ENCODE results near the gene SULT1A1.
"Not testable (repeated sequence)": the region's sequence is repeated elsewhere in the genome, so short reads cannot be mapped to it uniquely, and the experiment has no call there.

Gene SULT1A1

DNA sequence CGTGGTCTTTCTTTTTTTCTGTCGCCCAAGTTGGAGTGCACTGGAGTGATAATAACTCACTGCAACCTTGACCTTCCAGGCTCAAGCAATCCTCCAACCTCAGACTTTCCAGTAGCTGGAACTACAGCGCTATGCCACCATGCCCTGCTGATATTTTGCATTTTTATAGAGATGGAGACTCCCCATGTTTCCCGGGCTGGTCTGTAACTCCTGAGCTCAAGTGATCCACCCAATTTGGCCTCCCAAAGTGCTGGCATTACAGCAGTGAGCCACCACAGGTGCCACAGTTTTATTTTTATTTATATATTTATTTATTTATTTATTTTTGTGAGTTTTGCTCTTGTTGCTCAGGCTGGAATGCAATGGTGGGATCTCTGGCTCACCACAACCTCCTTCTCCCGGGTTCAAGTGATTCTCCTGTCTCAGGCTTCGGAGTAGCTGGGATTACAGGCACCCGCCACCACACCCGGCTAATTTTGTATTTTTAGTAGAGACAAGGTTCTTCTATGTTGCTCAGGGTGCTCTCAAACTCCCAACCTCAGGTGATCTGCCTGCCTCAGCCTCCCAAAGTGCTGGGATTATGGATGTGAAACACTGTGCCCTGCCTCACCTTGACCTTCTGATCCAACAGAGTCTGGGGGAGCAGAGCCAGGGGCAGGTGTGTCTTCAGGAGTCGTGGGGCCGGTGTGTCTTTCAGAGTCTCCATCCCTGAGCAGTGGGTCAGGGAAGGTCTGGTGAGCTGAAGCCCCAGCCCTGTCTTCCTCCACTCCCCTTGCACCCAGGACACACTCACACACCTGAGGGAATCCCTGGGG lies 2.0 kb downstream of the SULT1A1 start:
- not testable (repeated sequence) for DNase-seq

DNA sequence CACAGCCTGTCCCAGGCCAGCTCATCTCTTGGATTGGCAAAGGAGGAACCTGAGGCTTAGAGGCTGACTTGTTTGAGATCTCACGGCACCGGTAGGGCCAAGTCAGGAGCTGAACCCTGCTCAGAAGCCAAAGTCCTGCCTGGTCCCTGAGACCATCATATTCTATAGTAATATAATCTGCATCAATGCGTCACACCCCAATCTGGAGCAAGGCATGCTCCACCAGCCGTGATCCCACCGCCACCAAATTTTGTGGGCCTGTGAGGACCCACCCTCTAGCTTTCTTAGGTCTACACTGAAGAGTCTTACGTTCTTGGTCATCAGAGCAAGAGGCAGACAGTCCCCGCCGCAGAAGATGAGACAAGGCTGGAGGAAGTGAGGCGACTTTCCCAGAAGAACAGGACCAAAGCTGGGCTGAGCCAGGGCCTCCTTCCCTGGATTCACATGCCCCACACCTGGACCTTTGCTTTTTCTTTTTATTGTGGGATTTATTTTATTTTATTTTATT lies 2.7 kb downstream of the SULT1A1 start:
- DNase-seq: no peak

DNA sequence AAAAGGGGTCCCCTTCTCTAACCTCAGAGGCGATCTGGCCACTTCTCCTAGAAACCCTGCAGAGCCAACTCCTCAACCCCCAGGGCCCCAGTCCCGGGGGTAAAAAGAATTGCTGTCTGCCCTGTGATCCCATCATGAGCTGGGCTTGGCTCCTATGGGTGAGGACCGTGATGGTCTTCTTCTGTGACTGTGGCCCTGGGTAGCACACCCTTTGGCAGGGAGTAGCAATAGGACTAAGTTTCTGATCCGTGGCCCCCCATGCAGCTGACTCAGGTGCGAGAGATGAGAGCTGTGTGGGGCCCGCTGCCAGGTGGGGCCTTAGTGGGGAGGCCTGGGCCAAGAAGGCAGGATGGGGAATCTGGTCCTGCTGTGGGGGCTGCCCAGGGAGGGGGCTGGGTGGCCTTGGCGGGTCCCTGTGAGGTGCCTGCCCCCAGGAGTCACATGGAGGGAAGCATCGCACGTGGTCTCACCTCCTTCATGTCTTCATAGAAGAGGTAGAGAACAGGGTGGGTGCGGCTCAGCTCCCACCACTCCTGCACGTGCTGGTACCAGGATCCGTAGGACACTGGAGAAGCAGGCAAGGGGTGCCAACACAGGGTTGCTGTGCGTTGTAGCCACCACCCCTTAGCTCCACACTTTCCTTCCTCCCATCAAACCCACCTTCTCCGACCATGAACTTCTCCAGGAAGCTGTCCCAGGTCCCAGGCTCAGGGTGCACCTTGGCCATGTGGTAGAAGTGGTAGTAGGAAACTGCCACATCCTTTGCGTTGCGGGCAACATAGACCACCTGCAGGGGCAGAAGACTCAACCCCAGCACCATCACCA lies 3.3 kb downstream of the SULT1A1 start:
- DNase-seq: no peak

DNA sequence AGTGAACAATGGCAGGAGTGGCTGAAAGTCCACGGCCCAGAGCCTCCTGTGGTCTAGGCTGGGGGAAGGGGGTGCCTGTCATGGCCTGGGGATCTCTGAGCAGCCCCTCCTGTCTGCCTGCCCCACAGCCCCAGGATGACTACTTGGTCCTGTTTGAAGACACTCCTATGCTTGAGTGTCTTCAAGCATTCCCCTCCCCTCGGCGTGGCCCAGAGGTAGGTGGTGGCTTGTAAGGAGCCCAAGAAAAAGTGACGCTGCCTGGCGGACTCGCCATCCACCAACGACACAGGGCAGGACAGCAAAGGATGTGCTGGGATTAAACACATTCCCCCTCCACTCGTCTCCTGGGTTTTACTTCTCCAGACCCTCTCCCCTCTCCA lies 5.7 kb downstream of the SULT1A1 start:
- no peak for DNase-seq

DNA sequence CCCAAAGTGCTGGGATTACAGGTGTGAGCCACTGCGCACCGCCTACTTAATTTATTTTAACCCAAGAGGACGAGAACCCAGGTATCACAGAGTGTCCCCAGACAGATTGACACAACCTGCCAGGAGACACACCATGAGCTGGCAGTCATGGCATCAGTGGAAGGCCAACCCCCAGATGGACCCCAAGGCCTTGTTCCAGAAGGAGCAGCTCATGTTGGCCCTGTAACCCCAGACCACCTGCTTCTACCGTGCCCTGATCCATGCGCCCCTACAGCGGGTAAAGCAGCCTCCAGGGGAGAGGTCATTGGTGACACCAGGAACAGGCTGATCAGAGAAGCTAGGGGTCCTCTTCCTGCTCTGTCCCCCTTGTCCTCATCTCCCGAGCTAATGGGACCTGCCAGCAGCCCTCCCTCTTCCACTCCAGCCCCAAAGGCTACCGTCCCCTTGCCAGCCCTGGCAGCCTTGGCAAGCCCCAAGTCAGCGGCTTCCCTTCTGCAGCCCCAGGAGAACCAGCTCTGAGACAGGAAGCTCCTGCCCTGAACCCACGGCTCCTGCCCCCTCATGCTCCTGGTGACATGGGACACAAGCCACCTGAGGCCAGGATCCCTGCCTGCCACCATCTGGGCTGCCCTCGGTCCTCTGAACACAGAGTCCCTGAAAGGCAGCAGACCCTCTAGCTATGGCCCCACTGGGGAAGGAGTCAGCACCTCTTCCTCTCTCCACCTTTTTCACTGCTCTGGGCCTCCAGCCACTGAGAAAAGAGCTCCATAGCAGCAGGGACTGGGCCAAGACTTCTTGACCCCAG lies 6.3 kb downstream of the SULT1A1 start:
- DNase-seq: no peak

DNA sequence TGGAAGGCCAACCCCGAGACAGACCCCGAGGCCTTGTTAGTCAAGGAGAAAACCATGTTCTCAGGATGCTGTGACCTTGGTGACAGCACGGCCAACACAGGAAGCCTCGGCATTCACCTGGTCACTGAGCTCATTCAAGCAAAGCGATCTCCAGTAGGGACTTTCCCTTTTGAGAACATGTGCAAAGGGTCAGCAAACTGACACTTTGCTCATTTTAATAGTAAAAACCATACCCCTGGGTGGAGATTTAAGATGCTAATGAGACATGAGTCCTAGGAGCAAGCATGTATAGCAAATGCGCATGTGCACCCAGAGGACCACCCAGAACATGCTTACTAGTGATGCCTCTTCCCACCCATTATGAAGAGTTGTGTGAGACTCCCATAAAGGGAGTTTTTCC lies 7.3 kb downstream of the SULT1A1 start:
- peak; percentile 41 for DNase-seq

DNA sequence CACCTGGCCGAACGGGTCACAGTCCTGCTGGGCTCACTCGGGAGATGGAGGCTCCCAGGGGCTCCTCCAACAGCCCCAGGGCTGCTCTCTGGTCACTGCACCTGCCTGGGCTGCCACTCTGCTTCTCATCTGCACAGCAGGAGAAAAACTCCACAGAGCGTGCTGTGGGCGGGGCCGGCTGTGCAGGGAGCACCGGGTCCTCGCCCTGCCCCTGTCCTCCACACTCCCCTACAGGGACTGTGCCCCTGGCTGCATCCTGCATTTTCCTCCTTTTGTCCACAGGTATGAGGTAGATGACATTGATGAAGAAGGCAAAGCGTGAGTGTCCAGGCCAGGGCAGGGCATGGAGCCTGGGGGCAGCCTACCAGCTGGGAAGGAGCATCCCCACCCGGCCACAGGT lies 7.8 kb downstream of the SULT1A1 start:
- not testable (repeated sequence) for DNase-seq

DNA sequence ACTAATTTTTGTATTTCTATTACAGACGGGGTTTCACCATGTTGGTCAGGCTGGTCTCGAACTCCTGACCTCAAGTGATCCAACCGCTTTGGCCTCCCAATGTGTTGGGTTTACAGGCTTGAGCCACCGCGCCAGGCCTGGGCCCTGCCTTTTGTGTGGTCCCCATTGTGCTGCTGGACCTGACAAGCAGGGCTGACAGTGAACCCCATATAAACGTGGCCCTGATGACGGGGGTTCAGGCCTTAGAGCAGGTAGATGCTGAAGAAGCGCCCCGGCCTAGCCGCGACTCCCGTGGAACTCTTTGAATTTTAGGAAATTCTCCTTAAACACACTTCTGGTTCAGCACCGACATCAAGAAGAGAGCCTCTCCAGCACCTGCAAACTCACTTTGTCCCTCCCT lies 8.3 kb downstream of the SULT1A1 start:
- peak; percentile 78 for DNase-seq

DNA sequence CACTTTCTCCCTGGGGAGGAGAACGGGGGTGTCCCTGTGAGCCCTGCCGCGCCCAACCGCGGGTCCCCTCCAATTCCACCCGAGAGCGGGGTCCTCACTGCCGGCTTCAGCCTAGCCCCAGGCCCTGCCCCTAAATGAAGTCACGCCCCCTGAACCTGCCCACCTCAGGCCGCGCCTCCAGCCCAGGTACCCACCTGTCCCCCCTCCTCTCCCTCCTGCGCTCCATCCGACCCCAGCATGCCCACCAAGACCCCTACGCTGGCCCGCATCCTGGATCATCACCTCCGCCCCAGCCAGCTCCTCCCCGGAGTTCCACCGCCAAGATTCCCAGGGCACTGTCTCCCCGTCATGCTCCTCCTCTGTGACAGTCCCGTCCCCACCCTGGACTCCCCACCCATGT lies 8.9 kb downstream of the SULT1A1 start:
- not testable (repeated sequence) for DNase-seq

DNA sequence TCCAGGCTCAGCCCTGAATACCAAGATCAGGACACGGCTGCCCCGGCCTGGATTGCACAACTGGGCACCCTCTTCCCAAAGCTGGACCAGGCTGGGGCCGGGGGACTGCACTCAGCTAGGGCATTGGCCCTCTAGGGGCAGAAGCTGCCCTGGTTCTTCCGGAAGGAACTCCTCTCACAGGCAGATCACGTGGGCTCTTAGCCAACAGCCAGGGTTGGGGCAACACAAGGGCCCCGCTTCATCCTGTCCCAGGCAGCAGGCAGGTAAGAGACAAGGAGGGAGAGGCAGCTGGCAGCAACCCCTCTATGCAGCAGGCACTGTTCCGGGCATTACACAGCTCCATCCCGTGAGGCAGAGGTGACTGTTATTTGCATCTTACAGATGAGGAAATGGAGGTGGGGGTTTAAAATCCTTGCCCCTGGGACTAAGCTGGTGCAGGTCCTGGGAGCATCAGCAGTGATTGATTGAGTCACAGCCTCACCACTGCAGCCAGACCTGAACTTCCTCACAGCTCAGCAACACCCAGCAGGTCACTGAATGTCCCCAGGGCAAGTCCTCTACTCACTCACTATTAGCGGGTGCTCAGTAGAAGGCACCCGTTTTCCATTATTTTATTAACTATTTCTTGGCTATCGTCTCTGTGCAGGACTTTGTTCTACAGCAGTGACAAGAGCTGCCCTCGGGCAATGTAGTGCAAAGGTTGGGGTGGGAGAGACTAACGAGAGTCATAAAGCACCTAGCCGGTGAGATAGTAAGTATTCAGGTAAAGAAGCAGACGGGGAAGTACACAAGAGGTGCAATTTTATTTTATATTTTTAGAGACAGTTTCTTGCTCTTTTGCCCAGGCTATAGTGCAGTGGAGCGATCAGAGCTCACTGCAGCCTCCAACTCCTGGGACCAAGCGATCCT lies 10.2 kb downstream of the SULT1A1 start:
- DNase-seq: not testable (repeated sequence)

DNA sequence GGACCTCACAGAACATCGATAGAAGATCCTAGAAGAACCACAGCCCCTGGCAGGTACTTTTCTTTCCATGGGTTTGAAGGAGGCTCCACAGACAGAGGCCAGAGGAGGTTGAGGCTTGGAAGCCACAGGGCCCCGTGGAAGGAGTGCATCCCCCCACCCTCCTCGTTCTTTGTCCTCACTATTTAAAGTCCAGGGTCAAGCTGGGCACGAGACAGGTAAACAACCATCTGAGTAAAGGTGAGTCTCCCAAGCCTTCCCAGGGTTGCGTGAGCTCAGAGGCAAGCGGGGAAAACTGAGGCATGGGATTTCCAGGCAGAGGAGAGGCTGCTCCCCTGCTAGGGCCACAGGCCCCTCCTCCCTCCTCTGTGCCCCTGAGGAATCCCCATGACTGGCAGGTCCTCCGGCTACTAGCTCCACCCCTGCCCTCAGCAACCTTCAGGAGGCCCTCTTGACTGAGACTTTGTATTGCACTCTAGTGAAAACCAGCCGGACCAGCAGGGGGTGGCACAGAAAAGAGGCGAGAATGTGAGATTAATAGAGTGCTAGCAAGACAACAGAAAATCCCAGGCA lies 12.1 kb downstream of the SULT1A1 start:
- DNase-seq: peak; percentile 83

DNA sequence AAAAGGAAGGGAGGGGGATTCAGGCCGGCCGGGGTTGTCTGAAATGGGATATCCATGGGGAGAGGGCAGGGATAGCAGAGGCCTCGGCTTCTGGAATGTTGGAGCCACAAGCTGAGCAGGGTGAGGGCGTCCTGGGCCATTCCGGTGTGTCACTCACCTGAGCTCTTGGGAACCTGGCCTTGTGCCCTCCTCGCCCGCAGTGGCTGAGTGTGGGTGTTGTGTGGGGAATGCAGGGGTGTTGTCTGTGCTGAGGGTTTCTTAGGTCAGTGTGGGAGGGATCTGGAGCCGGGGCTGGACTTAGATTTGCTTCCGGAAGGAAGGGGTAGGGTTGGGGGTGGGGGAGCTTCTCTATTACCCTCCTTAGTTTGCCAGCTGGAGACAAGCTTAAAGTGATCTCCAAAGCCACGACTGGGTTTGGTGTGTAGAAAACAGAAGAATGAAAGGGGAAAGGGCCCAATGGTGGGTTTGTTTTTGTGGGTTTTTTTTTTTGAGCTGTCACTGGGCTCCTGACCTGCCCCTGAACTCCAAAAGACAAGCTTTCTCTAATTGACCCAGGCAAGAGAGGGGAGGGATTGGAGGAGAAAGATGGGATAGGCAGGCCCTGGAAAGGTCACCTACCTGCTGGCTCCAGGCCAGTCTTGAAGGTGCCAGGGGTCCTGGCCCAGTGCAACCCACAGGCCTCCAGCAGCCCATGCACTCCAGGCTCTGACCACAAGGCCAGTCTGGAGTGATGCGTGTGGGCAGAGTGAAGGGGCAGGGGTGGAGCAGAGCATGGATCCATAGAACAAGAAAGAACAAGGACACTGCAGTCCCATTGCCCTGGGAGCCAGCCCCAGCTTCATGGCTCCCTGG lies 12.8 kb downstream of the SULT1A1 start, which contains the start of gene SULT1A2:
SULT1A2 (minus strand) TSS at position 211 of the 852 bp plus-strand sequence. CDS start 1,120 bp downstream, outside the sequence.
- no peak for DNase-seq

DNA sequence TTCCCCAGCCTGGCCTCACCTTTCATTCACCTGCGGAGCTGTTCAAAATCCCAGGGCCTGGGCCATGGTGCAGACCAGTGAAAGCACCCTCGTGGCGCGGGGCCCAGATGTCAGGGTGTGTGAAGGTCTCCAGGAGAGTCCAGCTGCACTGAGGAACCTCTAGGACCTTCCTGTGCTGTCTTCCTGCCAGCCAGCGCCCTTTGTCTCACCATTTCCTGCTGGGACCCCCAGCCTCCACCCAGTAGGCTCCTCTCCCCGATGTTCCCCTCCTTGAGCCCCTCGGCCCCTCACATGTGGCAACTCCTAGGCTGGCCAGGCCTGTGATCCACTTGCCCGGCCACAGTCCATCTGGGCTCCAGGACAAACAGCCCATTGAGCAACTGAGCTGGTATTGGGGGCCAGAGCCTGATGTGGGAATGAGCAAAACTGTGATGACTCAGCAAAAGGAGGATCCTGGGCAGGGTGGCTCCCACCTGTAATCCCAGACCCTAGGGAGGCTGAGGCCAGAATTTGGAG lies 13.7 kb downstream of the SULT1A1 start:
- no peak for DNase-seq

DNA sequence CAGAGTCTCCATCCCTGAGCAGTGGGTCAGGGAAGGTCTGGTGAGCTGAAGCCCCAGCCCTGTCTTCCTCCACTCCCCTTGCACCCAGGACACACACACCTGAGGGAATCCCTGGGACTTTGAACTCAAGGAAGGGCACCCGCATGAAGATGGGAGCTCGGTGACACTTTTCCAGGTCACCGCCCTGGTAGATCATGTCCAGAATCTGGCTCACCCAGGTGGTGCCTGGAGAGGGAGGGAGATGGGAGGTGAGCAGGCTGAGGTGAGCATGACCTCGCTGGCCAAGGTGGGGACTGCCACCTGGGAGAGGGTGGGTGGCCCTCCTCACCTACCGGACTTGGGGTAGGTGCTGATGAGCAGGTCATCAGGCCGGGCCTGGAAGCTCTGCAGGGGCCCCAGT lies 14.4 kb downstream of the SULT1A1 start:
- DNase-seq: not testable (repeated sequence)

DNA sequence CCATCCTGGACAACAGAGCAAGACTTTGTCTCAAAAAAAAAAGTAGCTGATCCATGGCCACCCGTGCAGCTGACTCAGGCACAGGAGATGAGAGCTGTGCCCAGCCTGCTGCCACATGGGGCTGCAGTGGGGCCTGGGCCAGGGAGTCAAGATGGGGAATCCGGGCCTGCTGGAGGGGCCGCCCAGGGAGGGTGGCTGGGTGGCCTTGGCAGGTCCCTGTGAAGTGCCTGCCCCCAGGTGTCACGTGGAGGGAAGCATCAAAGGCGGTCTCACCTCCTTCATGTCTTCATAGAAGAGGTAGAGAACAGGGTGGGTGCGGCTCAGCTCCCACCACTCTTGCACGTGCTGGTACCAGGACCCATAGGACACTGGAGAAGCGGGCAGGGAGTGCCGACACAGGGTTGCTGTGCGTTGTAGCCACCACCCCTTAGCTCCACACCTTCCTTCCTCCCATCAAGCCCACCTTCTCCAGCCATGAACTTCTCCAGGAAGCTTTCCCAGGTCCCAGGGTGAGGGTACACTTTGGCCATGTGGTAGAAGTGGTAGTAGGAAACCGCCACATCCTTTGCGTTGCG lies 16.8 kb downstream of the SULT1A1 start:
- DNase-seq: no peak

DNA sequence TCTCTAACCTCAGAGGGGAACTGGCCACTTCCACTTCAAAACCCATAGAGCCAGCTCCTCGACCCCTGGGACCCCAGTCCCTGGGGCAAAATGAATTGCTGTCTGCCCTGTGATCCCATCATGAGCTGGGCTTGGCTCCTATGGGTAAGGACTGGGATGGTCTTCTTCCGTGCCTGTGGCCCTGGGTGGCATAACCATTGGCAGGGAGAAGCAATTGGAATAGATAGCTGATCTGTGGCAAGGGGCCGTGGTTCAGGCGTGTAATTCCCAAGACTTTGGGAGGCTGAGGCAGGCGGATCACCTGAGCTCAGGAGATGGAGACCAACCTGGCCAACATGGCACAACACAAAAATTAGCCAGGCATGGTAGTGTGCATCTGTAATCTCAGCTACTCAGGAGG lies 17.3 kb downstream of the SULT1A1 start:
- DNase-seq: no peak

DNA sequence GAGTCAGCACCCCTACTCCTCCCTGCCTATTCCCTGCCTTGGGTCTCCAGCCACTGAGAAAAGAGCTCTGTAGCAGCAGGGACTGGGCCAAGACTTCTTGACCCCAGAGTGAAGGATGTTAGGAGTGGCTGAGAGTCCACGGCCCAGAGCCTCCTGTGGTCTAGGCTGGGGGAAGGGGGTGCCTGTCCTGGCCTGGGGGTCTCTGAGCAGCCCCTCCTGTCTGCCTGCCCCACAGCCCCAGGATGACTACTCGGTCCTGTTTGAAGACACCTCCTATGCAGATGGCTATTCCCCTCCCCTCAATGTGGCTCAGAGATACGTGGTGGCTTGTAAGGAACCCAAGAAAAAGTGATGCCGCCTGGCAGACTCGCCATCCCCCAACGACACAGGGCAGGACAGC lies 18.5 kb downstream of the SULT1A1 start:
- DNase-seq: no peak

DNA sequence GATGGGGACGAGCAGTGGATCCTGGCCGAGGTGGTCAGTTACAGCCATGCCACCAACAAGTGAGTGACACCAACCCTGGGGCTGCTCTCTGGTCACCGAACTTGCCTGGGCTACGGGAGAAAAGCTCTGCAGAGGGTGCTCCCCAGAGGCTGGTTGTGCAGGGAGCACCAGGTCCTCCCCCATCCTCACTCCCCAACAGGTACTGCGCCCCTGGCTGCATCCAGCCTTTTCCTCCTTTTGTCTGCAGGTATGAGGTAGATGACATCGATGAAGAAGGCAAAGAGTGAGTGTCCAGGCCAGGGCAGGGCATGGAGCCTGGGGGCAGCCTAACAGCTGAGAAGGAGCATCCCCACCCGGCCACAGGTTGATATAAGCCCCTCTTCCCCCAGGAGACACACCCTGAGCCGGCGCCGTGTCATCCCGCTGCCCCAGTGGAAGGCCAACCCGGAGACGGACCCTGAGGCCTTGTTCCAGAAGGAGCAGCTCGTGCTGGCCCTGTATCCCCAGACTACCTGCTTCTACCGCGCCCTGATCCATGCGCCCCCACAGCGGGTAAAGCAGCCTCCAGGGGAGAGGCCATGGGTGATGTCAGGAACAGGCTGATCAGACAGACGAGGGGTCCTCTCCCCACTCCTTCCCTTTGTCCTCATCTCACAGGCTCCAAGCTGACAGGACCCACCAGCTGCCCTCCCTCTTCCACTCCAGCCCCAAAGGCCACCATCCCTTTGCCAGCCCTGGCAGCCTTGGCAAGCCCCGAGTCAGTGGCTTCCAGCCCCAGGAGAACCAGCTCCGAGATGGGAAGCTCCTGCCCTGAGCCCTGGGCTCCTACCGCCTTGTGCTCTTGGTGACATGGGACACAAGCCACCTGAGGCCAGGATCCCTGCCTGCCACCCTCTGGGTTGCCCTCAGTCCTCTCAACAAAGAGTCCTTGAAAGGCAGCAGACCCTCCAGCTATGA lies 19.2 kb downstream of the SULT1A1 start:
- DNase-seq: no peak

DNA sequence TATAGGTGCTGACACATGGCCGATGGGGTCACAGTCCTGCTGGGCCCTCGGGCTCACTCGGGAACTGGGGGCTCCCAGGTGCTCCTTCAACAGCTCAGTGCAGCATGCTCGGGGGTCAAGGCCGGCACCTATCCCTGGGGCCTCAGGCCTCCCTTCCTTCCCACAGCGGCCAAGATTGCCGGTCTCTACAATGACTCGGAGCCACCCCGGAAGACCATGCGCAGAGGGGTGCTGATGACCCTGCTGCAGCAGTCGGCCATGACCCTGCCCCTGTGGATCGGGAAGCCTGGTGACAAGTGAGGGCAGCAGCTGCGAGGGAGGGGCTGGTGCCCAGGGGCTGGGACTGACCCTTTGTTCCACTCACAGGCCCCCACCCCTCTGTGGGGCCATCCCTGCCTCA lies 19.9 kb downstream of the SULT1A1 start:
- no peak for DNase-seq

Data from NCI-H146 (cell line).